HG02798 (cell line): ENCODE results near the gene APOL5.
"Not testable (repeated sequence)": the region's sequence is repeated elsewhere in the genome, so short reads cannot be mapped to it uniquely, and the experiment has no call there.

Source experiments
- ATAC-seq: cut with Tn5 transposase; IDR thresholded peaks from one replicate; pipeline ENCODE4 v1.9.1; 2021; ENCODE audit warnings: mild to moderate bottlenecking; ENCODE audit not compliant: unreplicated experiment, poor library complexity

Gene APOL5, protein sequence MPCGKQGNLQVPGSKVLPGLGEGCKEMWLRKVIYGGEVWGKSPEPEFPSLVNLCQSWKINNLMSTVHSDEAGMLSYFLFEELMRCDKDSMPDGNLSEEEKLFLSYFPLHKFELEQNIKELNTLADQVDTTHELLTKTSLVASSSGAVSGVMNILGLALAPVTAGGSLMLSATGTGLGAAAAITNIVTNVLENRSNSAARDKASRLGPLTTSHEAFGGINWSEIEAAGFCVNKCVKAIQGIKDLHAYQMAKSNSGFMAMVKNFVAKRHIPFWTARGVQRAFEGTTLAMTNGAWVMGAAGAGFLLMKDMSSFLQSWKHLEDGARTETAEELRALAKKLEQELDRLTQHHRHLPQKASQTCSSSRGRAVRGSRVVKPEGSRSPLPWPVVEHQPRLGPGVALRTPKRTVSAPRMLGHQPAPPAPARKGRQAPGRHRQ

DNA sequence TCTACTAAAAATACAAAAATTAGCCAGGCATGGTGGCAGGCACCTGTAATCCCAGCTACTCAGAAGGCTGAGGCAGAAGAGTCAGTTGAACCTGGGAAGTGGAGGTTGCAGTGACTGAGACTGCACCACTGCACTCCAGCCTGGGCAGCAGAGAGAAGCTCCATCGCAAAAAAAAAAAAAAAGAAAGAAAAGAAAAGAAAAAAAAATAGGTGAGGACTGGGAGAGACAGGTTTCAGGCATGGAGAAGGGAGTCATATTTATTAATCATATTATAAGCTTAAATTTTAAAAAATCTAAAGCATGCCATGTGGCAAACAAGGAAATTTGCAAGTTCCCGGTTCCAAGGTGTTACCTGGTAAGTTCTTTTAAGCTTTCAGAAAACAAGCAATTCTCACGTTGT is at the start of gene APOL5:
APOL5 (plus strand) TSS at position 301 of the 400 bp plus-strand sequence; CDS start at position 301, 0 bp downstream.
- no peak for ATAC-seq

DNA sequence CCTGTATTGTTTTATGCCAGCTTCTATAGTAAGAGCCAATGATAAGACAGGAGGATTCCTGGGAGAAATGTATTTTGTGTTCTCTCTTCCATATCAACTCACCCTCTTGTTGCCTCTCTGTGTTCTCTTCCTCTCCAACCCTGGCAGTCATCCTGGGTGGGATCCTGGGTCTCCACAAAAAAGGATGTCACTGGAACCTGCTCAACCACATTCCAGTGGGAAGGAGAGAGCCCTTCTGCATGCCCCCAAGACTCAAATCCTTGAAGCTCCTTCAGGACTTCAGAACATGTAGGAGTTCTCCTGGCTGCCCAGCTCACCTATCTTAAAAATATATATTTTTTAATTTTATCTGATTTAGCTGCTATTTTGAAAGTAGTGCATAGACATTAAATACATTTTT is 43.3 kb upstream of the APOL5 start:
- ATAC-seq, result no peak

DNA sequence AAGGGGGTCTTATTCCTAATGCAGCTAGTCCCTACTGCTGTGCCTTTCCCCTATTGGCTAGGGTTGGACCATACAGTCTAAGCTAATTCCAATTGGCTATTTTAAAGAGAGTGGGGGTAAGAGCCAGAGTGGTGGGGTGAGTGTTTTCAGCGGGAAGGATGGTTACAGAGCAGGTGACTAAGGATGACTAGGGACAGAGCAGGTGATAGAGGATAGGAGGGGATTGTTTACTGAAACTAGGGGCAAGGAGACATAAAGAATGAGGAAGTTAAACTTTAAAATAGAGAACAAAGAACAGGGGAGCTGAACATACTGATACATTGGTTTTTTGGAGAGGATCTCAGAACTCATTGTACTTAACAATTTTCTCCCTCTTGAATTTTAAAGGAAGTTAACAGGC is 41.6 kb upstream of the APOL5 start:
- ATAC-seq, result not testable (repeated sequence)

DNA sequence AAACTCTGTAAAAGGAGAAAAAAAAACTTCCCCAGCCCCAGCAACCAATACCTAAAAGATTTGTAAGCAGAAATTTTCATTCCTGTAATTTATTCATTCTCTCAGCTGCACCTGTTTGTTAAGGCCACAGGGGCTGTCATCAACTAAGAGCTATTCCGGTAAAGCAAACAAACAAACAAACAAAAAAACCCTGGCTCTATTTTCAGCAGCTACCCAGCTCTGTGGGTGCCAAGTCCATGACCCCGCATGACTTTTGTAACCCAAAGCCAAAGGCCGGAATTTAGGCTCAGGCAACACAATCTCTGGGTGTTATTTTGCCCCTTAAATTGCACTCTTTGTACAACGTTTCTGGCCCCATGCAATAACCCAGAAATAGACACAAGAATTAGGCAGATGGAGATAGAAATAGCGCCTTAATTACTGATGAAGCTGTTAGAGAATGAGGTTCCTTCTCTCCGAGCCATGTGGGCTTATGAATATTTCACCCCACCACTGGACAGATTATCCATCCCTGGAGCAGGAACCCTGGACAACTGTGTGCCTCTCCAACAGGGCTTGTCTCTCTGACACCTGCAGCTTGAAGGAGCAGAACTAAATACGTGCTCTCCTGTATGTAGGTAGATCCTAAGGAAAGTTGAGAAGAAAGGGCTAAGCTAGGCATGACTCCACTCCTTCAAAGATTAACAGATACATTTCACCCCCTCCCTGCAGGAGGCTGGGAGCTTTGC is 40.0 kb upstream of the APOL5 start:
- ATAC-seq, result no peak

DNA sequence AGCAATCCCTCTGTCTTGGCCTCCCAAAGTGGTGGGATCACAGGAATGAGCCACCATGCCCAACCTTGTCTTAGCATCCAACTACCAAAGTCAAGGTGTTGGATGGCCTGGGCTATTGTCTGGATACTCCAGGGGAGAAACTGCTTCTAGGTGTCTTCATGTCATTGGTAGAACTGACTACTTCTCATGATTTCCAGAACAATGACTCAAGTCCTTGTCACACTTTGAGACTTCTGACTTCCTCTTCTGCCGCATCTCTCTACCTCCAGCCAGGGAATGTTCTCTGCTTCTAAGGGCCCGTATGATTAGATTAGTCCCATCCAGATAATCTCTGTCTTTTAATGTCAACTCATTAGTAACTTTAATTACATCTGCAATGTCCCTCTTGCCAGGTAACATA is 38.8 kb upstream of the APOL5 start:
- no peak for ATAC-seq

DNA sequence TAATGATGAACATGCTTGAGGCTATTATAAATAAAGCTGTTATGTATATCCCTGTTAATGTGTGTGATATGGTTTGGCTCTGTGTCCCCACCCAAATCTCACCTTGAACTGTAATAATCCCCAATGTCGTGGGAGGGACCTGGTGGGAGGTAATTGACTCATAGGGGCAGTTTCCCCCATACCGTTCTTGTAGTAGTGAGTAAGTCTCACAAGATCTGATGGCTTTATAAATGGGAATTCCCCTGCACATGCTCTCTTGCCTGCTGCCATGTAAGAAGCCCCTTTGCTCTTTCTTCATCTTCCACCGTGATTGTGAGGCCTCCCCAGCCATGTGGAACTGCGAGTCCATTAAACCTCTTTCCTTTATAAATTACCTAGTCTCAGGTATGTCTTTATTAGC is 38.2 kb upstream of the APOL5 start:
- ATAC-seq, result not testable (repeated sequence)

DNA sequence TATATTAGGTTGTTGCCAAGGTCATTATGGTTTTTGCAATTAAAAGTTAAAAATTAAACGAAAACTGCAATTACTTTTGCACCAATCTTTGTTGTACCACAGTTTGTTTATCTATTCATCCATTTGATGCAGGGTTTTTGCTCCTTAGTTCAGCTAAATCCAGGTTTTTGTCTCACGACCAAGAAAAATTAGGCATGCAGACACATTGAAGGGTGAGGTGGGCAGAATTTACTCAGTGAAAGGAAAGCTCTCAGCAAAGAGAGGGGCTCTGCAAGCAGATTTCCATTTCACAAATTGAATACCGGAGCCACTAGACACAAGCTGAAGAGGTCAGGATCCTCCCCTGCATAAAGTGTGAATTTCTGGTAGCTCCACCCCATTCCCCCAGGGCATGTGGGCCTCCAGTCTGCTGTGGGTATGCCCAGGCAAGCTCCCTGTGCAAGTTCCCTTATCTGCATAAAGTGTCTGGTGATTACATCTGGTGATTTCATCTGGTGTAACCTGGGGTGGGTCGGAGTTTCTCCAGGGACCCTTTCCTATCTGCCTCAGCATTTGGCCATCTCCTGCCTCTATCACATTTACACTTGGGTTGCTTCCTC is 36.1 kb upstream of the APOL5 start:
- ATAC-seq, result no peak

DNA sequence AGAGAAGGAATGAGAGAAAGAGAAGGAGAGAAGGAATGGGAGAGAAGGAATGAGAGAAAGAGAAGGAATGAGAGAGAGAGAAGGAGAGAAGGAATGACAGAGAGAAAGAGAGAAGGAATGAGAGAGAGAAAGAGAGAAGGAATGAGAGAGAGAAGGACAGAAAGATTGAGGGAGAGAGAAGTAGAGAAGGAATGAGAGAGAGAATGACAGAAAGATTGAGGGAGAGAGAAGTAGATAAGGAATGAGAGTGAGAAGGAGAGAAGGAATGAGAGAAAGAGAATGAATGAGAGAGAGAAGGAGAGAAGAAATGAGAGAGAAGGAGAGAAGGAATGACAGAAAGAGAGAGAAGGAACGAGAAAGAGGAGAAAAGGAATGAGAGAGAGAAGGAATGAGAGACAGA is 34.1 kb upstream of the APOL5 start:
- ATAC-seq, result no peak

DNA sequence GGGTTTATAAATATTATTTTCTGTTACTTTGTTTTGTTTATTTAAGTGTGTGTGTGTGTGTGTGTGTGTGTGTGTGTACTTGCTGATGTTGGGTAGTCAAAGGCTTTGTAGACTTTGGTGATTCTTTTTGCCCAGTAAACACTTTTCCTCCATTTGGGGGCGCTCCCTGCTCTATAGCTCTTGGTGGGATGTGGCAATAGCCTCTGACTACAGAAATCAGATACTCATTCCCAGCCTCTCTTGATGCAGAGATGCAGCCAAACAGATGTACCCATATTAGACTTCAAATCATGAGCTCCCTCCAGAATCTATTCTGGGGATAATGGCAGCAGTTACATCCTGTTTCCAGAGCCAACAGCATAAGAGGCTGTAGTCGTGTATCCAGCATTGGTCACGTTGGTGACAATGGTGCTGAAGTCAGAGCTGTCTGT is 33.4 kb upstream of the APOL5 start:
- ATAC-seq, result no peak

DNA sequence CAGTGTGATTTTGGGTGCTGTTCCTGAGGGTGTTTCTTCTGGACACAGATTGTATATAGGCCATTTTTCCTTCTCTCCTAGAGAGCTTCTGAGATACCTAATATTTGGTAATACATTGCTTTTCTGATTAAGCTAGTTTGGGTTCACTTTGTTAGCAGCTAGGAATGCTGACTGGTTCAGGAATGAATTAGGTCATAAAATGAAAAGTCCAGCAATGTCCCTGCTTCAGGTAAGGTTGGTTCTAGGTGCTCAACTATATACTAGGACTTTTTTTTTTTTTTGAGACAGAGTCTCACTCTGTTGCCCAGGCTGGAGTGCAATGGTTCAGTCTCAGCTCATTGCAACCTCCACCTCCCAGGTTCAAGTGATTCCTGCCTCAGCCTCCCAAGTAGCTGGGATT is 32.9 kb upstream of the APOL5 start:
- no peak for ATAC-seq

DNA sequence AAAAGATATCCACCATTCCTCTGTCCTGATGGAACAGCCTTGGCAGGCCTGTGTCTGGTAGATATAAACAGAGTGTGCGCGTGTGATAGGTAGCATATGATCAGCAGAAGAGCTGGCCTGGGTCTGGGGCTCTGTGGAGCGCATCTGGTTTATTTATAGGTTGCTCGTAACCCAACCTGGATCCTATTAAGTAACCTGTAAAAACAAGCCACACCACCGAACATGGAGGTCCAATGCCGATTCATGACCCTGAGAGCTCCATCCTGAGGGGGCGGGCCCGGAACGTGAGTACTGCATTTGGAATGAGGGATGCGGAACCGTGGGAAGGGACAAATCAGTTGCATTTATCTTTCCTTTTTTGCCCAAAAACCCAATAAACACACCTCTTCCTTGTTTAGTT is 31.9 kb upstream of the APOL5 start:
- ATAC-seq, result no peak

DNA sequence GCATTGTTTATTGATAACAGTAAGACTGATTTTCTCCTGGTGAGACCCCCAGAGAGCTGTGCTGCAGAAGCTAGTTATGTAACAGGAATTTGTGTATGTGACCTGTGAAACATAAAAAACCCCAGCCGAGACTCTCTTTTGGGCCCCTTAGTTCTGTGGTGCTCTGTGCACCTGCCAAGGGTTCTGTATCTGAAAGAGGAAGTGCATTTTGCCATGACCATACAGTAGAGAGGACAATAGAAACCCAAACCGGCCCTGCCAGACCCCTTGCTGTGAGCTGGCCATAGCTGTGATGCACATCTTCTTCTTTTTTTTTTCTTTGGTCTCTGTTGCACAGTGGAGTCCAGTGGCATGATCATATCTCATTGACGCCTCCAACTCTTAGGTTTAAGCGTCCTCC is 31.4 kb upstream of the APOL5 start:
- ATAC-seq, result no peak

DNA sequence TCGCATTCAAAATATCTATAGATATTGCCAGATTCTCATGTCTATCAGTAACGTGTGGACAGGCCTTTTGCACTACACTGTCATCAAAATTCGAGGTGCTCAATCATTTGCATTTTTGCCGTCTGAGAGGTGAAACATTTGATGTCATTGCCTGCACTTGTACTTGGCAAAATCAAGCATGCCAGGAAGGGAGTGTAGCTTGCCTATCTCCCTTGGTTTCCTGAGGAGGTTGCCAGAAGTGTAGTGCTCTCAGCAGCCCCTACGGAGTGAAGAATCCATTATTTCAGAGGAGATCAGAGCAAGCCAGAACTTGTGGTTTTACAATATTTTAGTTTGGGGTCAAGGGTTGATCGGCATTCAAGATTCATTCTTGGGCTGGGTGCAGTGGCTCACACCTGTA is 30.2 kb upstream of the APOL5 start:
- no peak for ATAC-seq

DNA sequence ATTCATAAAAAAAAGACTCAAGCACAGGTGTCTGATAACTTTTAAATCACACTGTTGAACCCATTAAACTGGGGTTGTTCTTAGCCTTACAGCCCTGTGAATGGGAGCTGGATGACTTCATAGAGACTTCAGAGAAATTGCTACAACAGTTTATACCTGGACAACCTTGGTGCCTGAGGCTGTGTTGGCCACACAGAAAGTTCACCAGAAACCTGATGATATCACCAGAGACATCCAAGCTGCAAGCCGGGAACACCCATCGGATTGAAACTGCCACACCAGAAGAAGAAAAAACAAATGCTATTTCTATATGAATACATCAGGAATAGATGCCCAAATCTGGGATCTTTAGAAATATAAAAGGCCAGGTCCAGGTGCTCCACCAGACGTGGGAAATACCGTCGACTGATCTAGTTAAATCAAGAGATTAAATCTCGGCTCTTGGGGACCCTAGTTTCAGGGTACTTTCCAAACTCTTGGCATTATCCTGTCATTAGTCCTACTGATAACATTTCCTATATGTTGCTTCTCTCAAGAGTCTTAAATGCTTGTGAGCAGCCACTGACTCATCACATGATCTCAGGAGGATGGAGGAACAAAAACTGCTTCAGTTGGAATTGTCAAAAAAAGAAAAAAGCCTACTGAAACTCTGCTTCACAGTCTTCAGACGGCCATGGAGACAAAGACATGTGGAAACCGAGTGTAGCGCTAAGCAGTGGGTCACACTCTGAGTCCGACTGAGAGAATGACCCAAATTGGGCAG is 28.6 kb upstream of the APOL5 start:
- no peak for ATAC-seq

DNA sequence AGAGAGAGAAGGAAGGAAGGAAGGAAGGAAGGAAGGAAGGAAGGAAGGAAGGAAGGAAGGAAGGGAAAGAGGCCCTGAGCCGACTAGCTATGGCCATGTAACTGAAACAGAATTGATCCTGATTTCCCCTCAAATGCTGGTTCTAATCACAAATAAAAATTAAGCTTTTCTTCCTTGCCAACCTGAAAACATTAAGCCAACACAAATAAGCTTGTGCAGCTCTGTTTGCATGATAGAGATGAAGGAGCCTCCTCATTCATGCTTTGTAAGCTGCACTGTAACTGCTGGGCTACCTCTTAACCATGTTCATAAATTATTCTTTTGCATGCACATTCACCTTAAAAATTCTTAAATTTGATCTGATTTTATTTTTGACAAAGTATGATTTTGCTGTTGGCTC is 27.7 kb upstream of the APOL5 start:
- ATAC-seq, result no peak

DNA sequence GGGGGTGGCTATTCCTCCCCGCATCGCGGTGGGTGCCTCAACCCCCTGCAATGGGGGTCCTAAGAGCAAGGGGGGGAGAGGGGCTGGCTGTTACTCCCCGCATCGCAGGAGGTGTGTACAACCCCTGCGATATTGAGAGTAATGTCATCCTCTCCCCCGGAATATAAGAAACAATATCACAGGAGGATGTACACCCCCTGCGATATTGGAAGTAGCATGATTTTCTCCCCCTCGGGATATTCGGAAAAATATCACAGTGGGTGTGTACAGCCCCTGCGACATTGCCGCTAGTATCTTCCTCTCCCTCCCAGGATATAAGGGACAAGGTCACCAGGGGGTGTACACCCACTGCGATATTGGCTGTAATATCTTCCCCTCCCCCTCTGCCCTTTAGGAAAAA is 22.5 kb upstream of the APOL5 start:
- ATAC-seq, result no peak

DNA sequence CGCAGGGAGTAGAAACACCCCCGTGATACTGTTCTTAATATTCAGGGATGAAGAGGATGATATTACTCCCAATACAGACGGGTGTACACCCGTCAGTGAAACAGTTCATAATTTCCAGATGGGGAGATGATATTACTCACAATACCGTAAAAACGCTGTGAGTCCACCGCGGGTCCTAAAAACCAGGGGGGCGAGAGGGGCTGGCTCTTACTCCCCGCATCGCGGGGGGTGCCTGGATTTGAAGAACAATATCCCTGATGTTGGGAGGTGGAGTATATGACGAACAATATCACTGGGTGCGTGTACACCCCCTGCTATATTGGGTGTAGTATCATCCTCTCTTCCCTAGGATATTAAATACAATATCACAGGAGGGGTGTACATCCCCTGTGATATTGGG is 20.5 kb upstream of the APOL5 start:
- ATAC-seq, result no peak

DNA sequence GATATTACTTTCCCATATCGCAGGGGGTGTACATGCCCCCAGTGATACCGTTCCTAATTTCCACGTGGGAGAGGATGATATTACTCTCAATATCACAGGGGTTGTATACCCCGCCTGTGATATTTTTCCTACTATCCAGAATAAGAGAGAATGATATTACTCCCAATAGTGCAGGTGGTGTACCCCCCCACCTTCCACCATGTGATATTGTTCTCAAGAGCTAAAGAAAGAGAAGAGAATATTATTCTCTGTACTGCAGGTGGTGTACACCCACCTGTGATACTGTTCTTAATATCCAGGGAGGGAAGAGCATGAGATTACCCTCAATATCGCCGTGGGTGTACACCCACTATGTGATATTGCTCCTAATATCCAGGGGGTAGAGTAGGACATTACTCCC is 17.8 kb upstream of the APOL5 start:
- ATAC-seq, result not testable (repeated sequence)

DNA sequence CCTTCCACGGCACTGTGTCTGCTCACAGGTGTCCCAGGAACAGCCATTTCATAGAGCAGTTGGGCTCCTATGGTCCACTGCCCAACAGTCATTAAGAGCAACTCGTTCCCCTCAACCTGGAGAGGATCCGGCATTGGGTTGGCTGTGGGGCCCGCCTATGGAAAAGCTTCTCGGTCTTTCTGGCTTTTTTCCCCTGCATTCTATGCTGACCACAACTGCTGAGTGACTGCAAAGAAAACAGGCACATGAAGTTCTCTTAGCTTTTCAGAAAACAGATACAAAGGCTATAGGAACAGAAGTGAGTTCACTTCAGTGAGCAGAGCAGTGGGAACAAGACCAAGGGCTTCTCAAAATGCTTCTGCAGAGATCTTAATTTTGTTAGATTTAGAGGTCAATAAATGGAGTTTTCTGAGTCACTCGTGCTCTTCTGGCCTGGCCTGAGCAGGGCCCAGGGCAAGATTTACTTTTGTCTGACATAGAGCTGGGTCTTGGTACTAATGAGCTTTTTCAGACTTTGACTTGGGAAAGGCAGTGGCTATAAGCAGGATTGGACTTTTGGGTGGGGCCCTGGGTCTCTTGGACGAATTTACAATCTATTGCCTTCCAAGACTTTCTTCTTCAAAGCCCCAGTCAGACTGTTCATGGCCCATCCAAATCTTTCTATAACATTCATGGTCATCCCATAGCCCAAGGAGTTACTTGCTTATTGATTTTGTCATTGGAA is 13.6 kb upstream of the APOL5 start:
- no peak for ATAC-seq

DNA sequence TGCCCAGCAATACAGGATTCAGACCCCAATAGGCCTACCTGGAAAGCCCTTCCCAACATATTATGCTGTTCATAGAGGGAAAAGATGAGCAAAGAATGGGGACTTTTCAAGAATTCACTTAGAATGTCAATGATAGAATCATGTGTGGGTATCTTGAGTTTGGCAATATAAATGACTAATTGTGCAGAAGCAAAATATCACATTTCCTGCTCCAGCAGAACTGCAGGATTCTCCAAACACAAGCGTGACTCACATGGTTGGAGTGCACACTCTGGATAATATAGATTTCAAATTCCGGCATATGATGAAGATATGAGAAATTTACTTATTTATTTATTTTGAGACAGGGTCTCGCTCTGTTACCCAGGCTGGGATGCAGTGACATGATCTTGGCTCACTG is 12.5 kb upstream of the APOL5 start:
- ATAC-seq, result no peak
